ENCODE measurements around the gene EGFL7. TPM values are rescaled to one million over a fixed set of nuclear protein-coding genes. Genes with fewer than 3 reads are reported as not detected.
A peak's percentile ranks its signal among the peaks of the same experiment; 100 is the strongest.

The EGFL7 gene
- total RNA-seq, 4 donors from 2014 or later, result 119 to 1,791 (median 307) TPM

DNA sequence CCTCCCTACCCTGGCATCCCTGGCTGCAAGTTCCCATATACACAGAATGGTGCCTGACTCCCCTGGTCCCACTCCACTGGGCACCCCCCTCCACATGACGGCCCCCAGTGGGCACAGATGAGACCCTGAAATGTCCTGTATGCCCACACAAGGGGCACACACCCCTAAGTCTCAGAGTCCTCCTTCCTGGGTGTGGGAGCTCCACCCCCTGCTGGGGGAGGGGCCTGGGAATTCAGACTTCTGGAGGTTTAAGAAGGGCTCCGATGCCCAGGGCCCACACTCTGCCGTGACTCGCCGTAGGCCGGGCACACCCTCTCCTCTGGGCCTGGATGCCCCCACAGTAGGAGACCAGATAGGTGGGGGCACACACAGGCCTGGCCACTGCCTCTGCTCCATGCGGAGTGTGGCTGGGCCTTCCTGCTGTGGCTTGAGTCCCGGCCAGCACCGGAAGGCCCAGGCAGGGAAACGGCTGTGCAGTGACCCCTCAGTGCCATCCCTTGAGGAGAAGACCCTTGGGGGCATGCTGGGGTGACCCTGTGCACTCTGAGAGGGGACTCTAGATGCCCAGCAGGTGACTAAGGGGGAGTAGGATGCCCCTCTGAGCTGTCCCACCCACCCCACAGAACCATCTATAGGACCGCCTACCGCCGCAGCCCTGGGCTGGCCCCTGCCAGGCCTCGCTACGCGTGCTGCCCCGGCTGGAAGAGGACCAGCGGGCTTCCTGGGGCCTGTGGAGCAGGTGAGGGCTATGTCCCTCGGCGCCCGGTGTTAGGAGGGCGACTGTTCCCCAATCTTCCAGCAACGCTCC is 6.5 kb downstream of the EGFL7 start:
- TF ChIP-seq, protein P1, sequence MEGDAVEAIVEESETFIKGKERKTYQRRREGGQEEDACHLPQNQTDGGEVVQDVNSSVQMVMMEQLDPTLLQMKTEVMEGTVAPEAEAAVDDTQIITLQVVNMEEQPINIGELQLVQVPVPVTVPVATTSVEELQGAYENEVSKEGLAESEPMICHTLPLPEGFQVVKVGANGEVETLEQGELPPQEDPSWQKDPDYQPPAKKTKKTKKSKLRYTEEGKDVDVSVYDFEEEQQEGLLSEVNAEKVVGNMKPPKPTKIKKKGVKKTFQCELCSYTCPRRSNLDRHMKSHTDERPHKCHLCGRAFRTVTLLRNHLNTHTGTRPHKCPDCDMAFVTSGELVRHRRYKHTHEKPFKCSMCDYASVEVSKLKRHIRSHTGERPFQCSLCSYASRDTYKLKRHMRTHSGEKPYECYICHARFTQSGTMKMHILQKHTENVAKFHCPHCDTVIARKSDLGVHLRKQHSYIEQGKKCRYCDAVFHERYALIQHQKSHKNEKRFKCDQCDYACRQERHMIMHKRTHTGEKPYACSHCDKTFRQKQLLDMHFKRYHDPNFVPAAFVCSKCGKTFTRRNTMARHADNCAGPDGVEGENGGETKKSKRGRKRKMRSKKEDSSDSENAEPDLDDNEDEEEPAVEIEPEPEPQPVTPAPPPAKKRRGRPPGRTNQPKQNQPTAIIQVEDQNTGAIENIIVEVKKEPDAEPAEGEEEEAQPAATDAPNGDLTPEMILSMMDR (IDR thresholded peaks at IDR 0.05), result no peak
- no peak for TF ChIP-seq POLR2A (IDR thresholded peaks at IDR 0.05)
- Histone ChIP-seq H3K27me3 (peaks cover 0 to 18% of the 10 kb centered on the region in 2 donors), H3K4me3 (peak overlapping the region in 1 of 2 donors; percentile 24), H3K27ac (peak overlapping the region in 1 of 2 donors; percentile 49), H3K36me3 (no peaks in the 10 kb centered on the region), H3K9me3 (no peaks in the 10 kb centered on the region), H3K4me1 (peaks cover 0 to 18% of the 10 kb centered on the region in 2 donors)
- intact Hi-C loops (cut with DNase I; ENCODE audit: low total_unique reads), result no loop called here
- no peak for DNase-seq

GRCh38 chr9:136669791-136670464 is 7.2 kb downstream of the EGFL7 start:
- DNase-seq, result no peak
- intact Hi-C loops (cut with DNase I; ENCODE audit: low total_unique reads), result no loop called here
- peaks cover 0 to 18% of the 10 kb centered on the region in 2 donors for H3K4me1 ChIP-seq
- no peaks in the 10 kb centered on the region for H3K9me3 ChIP-seq
- peak overlapping the region in 1 of 2 donors; percentile 49 for H3K27ac ChIP-seq
- H3K36me3 ChIP-seq, result no peaks in the 10 kb centered on the region
- H3K4me3 ChIP-seq, result peak overlapping the region in 1 of 2 donors; percentile 24
- peaks cover 0 to 18% of the 10 kb centered on the region in 2 donors for H3K27me3 ChIP-seq
- TF ChIP-seq POLR2A (IDR thresholded peaks at IDR 0.05), result no peak
- TF ChIP-seq, protein P1 (IDR thresholded peaks at IDR 0.05), result no peak

DNA sequence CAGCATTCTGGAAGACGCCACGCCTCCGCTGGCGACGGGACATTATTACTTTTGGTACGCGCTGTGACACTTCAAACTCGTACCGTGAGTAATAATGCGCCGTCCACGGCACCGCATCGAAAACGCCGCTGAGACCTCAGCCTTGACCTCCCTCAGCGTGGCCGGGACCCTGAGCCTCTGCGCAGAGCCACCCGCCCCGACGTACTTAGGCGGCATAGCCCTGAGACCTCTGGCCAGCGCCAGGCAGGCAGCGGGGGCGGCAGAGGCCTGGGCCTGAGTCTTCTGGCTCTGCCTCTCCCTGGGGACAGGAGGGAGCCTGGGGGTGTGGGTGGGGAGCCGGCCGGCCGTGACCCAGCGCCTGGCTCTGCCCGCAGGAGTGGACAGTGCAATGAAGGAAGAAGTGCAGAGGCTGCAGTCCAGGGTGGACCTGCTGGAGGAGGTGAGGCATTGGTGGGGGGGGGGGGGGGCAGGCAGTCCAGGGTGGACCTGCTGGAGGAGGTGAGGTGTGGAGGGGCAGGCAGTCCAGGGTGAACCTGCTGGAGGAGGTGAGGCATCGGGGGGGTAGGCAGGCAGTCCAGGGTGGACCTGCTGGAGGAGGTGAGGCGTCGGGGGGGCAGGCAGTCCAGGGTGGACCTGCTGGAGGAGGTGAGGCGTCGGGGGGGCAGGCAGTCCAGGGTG is 8.0 kb downstream of the EGFL7 start:
- Histone ChIP-seq H3K4me1 (peaks cover 0 to 14% of the 10 kb centered on the region in 2 donors), H3K36me3 (no peaks in the 10 kb centered on the region), H3K27me3 (peaks cover 0 to 15% of the 10 kb centered on the region in 2 donors), H3K4me3 (no peak overlapping the region), H3K9me3 (no peaks in the 10 kb centered on the region), H3K27ac (peak overlapping the region in 1 of 2 donors; percentile 27)
- TF ChIP-seq POLR2A (IDR thresholded peaks at IDR 0.05), result no peak
- TF ChIP-seq, protein P1 (IDR thresholded peaks at IDR 0.05), result no peak
- DNase-seq, result no peak
- intact Hi-C loops (cut with DNase I; ENCODE audit: low total_unique reads), result no loop called here

- H3K4me1 ChIP-seq, result peaks cover 0 to 12% of the 10 kb centered on the region in 2 donors
- no peak overlapping the region for H3K4me3 ChIP-seq
- no peak overlapping the region for H3K27ac ChIP-seq
- H3K27me3 ChIP-seq, result peaks cover 0 to 15% of the 10 kb centered on the region in 2 donors
- no peaks in the 10 kb centered on the region for H3K9me3 ChIP-seq
- no peak for DNase-seq
- H3K36me3 ChIP-seq, result no peaks in the 10 kb centered on the region
- intact Hi-C loops (cut with DNase I; ENCODE audit: low total_unique reads), result no loop called here
- TF ChIP-seq, protein P1 (IDR thresholded peaks at IDR 0.05), result no peak
- TF ChIP-seq POLR2A (IDR thresholded peaks at IDR 0.05), result no peak
Measured at GRCh38 chr9:136671254-136671614, 8.5 kb downstream of the EGFL7 start.

Measured in uterus (tissue), 4 donors.